Stimulated activated CD8-positive, alpha-beta memory T cell treated with anti-CD3 and anti-CD28 coated beads, Interleukin-15, amount 100 ng/mL, for 24 hours (primary cell): Measurements from ENCODE around the gene OSTN.

Experiments used
- DNase-seq: peaks from one replicate; pipeline ENCODE4 v3.0.0-alpha.2; 2020; ENCODE audit warnings: low read depth

The OSTN gene

GRCh38 chr3:191314109-191314728, 115.2 kb downstream of the OSTN start:
- no peak for DNase-seq
